Stimulated activated CD8-positive, alpha-beta memory T cell treated with anti-CD3 and anti-CD28 coated beads, Interleukin-15, amount 100 ng/mL, for 1 hour (primary cell): Measurements from ENCODE around the gene MARK2.

ENCODE experiments used
- DNase-seq: peaks from one replicate; pipeline ENCODE4 v3.0.0-alpha.2; 2020; ENCODE audit warnings: low read depth

The MARK2 gene

DNA sequence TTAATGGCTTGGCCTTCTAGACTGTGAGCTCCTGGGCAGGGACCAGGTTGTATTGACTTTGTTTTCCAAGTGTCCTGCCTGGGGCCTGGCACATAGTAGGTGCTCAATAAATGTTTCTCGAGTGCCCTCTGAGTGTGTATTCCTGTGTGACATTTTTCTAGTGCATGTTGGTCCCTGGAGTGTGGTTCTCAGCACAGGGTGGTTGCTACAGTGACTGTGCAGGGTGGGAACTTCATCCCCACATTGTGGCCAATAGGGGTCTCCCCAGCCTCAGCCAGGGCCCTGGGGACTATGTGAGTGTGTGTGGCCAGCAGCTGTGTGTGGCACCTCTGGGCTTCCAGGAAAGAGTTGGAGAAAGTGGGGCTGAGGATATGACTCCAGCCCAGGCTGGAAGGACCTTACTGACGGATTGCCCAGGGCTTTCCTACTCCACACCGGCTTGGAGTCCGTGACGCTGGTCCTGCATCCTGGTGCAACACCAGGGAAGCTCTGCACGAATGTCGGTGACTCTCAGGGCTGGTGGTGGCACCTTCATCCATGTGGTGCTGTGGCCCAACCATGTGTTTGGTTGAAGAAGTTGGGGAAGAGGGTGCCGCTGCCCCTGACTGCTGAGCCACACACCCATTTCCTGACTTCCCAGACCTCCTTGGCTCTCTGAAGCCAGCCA lies 9.0 kb upstream of the MARK2 start:
- no peak for DNase-seq

DNA sequence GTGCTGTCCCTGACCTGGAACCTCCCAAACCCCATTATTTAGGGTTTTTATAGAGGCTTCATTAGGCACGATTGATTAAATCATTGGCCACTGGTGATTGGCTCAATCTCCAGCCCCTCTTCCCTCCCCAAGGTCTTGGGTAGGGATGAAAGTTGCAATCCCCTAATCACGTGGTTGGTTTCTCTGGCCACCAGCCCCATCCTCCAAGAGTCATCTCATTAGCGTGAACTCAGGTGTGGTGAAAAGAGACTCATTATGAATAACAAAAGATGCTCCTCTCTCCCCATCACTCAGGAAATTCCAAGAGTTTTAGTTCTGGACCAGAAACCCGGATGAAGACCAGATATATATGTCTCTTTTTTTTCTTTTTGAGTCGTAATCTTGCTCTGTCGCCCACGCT lies 7.6 kb upstream of the MARK2 start:
- DNase-seq, result no peak

DNA sequence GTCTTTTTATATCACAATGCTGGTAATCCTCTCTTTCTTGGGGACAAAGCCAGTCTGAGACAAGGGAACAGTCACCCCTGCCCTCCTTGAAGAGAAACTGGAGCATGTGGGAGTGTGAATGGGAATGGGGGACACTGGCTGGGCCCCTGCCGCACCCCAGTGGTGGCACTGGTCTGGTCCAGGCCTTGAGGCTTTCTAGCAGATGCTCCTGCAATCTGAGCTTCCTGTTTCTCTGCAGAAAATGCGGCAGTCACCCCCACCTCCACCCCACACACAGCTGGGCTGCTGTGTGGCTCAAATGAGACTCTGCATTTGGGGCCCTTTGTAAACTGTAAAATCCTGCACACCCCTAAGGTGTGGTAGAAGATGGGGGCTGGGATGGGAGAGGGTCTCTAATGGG lies 6.6 kb upstream of the MARK2 start:
- no peak for DNase-seq

DNA sequence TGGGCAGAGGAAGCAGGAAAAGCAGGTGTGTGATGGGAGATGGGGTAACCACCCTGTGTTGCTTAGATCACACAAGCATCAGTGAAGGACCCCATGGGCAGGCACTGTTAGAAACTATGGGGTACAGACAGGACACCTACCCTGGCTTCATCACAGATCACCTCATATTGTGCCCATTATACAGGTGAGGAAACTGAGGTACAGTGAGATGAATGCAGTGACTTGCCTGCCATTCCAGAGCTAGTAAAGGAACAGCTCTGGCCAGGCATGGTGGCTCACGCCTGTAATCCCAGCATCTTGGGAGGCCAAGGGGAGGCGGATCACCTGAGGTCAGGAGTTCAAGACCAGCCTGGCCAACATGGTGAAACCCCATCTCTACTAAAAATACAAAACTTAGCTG lies 5.9 kb upstream of the MARK2 start:
- no peak for DNase-seq

DNA sequence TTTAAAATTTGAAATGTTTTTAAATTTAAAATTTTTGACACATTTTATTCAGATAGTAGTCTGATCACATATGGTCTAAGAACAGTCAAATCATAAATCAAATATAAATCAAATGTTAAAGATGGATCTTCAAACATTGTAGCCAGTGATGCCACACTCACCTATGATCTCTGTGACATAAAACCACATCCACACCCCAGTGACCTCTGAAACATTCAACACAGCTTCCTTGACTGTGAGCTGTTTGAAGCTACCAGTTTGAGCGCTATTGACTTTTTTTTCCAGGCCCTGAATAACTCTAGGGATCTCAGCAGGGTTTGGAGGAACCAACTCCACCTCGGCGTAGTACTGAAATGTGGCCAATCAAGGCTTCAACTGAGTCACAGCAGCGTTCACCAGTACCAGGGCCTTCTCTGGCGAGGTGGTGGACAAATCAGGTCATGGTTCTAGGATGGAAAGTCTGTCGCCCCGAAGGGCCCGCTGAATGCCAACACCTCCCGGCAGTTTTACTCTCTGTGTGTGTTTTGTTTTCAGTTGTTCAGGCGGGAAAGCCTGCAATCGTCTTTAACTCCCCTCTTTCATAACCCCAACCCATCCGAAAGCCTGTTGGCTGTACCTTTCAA lies 4.3 kb upstream of the MARK2 start:
- no peak for DNase-seq

DNA sequence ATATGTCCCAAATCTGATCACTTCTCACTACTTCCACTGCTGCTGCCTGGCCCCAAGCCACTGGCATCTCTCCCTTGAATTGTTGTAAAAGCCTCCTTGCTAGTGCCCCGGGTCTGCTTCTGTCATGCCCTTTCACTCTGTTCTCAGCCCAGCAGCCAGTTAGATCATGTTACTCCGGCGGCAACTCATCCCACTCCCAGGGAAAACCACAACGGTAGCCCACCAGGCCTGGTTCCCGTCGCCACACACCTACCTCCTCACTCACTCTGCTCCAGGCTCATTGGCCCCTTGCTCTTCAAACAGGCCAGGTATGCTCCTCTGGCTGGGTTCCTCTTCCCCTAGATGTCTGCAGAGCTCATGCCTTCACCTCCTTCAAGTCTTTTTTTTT lies 3.8 kb upstream of the MARK2 start:
- DNase-seq, result no peak

DNA sequence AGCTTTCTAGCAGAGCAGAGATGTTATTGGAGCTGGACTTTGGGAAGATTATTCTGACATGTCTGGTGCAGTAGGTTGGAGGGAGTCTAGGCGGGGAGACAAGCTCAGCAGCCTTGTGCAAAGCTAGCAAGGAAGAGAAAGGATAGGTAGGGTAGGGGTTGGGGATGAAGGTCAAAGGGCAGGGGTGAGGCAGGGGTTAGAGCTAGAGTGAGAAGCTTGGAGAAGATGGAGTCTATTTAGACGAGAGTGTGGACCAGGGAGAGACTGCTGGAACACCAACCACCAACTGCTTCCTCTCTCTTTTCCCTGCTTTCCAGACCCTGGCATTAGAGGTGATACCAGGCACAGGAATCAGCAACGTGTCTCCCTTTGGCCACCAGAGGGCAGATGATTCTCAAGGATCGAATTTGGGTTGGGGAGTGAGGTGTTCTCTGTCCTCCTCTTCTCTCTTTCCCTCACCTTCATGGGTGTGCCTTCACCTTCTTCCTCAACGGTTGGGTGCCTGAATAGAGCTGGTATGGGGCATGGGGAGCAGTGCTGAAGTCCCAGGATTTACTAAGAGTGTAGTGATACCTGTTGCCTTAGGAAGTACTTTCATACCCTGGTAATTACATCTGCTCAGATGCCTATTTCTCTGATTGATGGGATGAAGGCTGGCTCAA lies 1.8 kb upstream of the MARK2 start:
- peak; percentile 60 for DNase-seq

DNA sequence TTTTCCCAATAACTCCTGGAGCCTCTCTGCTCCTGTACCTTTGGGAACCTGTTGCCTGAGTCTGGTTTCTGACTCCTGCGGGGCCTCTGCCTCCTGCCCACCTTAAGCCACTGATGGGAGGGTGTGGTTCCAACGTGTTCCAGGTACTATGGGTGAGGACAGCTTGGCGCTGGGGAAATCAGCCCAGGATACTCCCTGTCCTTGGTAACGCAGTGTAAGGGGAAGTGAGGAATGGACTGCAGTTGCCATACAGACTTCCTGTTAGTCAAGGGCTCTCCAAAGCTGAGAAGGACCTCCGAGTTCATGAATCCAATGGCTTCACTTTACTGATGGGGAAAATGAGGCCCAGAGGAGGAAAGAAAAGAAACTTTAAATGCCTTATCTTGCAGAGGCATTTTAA lies 1.2 kb upstream of the MARK2 start:
- DNase-seq, result no peak

DNA sequence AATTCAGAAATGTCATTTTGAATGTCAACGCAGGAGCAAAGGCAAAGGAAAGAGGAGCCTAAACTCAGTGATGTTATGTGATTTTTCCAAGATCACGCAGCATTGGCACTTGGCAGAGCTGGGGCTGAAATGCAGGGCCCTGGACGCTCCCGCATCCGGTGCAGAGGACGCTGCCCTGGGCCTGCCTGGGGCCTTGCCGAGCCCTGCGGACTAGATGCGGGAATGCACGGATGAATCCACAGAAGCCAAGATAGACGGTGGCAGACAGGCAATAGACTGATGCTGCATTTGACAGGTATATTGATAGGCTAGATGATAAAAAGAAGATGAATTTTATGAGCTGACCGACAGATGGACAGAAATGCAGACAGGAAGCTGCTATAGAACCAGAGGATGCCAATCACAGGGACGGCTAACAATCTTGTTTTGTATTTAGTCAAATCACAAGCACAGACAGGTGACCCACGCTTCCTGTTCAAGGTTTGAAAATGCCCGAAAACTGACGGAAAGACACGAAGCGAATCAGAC lies 696 bp upstream of the MARK2 start:
- no peak for DNase-seq

DNA sequence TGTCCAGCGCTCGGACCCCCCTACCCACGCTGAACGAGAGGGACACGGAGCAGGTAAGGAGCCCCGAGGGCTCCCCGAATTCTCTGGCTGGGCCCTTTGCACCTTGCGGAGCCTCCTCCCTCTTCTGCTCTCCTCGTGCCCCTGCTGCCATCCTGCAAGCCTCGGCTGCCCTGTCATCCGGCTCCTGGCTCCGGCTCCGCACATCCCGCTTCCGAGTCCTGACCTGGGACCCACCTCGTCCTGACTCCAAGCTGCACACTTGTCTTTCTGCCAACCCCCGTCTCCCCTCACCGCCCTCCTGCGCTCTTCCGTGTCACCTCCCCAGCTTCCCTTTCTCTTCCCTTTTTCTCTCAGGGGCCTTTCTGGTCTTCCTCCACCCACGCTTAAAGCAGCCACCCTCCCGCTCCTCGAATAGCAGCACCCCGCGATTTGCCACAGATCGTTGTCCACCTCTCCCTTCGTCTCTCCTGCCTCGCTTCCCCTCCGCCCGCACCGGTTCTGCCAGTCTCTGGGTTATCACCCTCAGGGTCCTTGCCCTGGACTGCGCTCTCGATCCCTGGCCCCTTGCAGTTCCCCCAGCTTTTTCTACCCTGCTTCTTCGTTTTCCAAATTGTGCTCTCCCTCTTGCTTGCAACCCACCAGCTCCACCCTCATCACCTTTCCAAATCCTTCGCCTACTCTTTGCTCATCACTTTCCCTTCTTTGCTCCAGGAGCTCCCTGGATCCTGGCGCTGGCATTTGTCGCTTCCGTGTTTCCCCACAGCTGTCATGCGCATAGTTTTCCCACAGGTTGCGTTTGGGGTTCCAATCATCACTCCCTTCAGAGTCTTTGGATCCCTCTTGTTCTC lies 822 bp downstream of the MARK2 start:
- DNase-seq, result no peak

DNA sequence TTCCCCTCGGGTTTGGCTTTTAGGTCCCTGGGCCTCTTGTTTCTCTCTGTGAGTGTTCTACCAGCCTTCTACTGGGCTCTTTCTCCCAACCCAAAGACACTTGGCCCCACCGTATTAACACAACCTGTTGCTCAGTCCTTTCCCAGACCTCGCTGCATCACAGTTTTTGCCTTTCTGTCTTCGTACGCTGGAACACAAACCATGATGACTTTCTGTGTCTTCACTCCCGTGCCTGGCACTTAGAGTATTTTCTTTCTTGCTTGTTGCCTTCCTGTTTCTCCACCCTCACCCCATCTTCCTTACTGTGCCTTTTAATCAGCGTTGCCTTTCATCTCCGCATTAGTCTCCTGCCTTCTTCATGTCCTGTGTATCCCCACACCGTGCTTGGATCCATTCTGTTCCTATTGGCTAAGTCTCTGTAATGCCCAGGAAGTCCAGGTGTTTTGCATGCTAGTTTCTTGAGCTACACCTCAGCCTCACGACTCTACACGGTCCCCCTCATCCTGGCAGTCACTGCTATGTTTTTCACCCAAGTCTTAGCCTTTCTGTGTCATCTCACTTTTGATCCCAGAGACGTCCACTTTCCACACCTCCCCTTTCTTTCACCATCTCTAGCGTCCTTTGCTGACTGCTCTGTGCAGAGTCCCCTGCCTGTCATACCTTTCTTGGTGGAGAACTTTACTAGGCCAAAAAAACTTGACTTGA lies 1.6 kb downstream of the MARK2 start:
- DNase-seq, result no peak

DNA sequence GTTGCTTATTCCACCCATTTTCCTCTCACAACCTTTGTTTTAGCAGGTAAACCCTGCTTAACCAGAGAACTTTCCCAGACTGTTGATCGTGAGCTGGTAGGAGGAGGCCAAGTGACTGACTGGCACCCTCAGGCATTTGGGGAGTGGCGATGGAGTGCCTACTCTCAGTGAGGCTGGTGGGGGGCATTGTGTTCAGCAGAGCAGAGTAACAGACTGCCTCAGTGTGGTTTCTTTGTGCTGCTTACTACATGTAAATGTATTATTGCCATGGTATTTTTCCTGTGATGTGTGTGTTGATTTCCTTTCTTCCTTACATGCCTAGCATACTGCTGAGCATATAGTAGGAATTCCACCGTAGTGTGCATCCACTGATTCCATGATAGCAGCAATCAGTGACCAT lies 2.6 kb downstream of the MARK2 start:
- DNase-seq, result no peak

DNA sequence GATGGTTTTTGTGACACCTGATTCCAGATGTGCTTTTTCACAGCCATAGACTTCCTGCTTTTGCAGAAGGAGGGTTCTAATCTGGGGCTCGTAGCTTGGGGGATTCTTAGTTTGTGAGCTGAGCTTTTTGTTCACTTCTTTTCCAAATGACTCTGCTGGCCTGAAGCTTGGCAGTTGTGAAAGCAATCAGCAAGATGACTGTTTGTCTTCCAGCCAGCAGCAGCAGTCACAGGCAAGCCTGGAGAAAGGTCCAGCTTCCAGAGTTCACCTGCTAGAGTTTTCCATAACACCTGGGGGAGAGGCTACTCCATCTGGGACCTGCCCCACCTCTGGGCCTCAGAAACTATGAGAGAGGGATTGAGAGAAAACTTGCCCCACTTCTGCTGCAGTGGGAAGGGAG lies 4.1 kb downstream of the MARK2 start:
- no peak for DNase-seq

DNA sequence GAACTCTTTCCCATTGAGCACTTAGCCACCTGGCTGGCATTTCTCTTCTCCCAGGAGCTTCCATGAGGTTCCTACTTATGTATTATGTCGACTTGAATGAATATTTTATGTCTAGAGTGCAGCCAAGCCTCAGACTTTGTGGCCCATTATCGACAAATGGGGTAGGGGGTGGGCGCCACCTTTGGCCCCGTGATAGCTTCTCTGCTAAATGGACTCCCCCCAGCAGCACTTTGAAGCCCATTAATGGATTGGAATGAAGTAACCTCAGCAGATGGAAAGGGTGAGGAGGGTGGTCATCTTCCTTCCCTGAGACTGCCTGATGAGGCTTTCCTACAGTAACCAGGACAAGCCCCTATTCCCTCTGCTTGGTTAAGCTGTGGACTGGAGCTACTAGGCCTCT lies 5.9 kb downstream of the MARK2 start:
- no peak for DNase-seq

DNA sequence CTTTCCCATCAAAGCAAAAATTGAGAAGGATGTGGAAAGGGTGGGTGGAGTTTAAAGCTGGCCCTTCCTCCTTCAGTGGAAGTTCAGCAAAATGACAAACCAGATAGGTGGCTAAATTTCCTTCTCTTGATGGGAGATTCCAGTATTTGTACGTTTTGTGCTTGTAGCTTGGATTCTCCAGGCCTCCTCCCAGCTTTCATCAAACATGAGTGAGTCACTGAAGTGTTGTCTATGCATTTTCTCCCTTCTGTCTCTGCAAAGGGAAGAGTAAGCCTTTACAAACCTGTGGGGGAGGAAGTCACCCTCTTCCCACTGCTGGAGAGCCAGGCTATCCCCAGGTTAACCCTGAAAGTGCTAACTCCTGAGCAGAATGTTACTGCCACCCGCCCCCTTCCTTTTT lies 6.4 kb downstream of the MARK2 start:
- DNase-seq, result no peak

DNA sequence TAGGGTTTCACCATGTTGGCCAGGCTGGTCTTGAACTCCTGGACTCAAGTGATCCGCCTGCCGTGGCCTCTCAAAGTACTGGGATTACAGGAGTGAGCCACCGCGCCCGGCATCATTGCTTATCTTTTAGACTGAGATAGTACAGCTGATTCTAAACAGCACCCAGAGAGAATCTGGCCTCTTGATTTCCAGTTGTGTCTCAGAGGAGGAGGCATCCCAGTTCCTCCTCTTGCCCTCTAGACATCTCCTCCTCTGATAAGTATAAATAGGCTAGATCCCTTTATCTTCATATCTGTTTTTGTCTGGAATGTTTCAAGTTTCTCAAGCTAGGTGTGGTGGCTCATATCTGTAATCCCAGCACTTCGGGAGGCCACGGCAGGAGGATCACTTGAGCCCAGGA lies 7.0 kb downstream of the MARK2 start:
- no peak for DNase-seq

DNA sequence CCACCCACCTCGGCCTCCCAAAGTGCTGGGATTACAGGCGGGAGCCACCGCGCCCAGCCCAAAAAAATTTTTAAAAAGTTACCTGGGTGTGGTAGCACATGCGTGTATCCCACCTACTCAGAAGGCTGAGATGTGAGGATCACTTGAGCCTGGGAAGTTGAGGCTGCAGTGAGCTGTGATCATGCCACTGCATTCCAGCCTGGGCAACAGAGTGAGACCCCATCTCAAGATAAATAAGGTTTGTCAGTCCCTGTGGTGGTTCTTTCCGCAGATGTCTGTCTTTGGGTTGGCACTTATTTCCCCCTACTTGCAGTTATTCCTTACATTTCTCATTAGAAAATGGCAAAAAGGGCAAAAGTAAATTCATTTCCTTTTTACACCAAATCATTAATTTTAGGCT lies 8.0 kb downstream of the MARK2 start:
- no peak for DNase-seq

DNA sequence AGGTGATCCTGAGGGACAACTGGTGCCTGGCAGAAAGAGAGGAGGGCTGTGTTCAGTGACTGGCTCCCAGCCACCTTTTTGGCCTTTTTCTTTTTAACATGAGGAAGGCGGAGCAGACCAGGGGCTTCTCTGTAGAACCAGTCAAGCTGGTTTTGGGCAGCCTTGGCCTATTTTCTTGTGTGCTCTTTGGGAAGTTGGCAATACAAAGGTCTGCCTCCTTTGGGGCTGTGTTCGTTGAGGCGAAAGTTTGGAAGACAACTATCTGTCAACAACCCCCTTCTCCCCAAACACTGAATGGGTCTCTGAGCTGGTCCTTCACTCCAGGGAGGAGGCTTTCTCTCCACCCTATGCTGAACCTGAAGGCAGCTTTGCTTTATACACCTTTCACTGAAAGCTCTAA lies 8.5 kb downstream of the MARK2 start:
- no peak for DNase-seq

DNA sequence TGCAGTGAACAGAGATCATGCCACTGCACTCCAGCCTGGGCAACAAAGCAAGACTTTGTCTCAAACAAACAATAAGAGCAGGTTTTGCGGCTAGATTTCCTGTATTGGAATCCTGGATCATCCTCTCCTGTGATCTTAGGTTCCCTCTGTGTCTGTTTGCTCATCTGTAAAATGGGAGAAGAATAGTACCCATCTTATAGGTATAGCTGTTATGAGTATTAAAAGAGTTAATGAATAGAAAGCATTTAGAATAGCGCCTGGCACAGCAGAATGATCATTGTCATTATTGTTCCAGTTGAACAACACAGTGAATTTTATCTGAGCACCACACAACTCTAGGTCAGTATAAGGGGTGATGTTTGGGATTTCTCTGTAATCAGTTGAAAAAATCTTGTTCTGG lies 10.8 kb downstream of the MARK2 start:
- no peak for DNase-seq

DNA sequence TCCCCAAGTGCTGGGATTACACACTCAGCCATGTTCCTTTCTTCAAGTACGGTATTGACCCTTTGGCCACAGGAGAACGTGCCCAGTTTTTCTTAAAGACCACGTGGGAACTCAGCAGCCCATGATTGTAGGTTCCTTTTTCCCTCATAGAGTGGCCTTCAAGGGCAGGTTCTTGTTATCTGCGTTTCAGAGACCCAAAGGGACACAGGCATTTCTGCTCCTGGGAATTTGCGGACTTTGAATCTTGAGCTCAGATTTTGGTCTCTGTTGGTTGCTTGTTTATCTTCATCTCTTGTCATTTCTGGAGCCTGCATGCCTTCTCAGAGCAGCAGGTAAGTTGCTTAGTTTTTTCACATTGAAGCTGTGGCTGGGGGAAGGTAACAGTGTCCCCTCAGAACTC lies 12.0 kb downstream of the MARK2 start:
- no peak for DNase-seq

DNA sequence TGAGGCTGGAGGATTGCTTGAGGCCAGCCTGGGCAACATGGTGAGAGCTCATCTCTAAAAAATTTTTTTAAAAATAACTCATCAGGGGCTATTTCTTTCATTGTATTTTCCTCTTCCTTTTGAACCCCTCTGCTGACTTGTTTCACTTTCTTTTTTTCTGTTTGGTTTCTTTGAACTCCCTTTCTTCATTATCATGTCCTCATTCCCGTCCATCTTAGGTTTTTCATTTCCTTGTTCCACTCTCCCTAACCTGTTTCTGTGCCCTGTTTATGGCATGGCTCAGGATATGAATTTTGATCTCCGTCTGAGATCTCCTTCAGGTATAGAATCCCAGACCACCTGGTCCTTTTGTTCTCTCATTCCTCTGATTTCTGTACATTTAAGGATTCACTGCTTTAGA lies 12.5 kb downstream of the MARK2 start:
- DNase-seq, result no peak

DNA sequence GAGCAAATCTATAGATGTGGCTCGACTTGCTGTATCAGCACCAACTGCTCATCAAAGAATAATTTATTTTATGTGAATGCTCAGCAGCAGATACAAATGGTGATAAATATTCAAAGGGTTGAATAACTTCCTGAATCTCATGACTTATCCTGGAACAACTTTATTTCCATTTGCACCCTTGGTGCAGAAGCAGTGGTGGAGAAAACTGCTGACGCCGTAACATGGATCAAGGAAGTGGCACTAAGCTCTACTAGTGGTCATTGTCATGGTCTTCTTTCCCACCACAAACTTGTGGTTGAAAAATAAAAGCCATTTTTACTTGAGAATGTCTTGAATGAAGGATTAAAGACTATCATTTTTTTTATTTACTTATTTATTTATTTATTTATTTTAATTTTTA lies 14.6 kb downstream of the MARK2 start:
- no peak for DNase-seq
